GM12891 (cell line): ENCODE measurements around the gene AKR1D1.
"Not testable (repeated sequence)": the region's sequence is repeated elsewhere in the genome, so short reads cannot be mapped to it uniquely, and the experiment has no call there.

Experiments used
- DNase-seq: peaks from one replicate; pipeline ENCODE4 v3.0.0; 2011; ENCODE audit warnings: low spot score; ENCODE audit not compliant: insufficient read length
- FAIRE-seq: peaks from 2 replicates; lab custom pipeline; 2011; peaks lifted over from hg19 to GRCh38; lab: Jason Lieb, UNC
- PAX5 ChIP-seq: IDR thresholded peaks from 2 replicates; pipeline ENCODE4 v1.6.1; 2011; ENCODE audit warnings: low read length, moderate library complexity, mild to moderate bottlenecking; ENCODE audit not compliant: insufficient read depth, severe bottlenecking
- POLR2A ChIP-seq: IDR thresholded peaks from 2 replicates; pipeline ENCODE4 v1.6.1; 2011; ENCODE audit warnings: low read depth, low read length, control low read depth
- POLR2AphosphoS5 ChIP-seq: IDR thresholded peaks from 2 replicates; pipeline ENCODE4 v1.6.1; 2011; ENCODE audit warnings: low read depth, low read length, control low read depth
- POU2F2 ChIP-seq: IDR thresholded peaks from 2 replicates; pipeline ENCODE4 v1.6.1; 2011; ENCODE audit warnings: low read depth, mild to moderate bottlenecking, control low read depth, low read length, moderate library complexity
- SPI1 ChIP-seq: IDR thresholded peaks from 2 replicates; pipeline ENCODE4 v1.6.1; 2011; ENCODE audit warnings: low read depth, low read length, control low read depth
- TAF1 ChIP-seq: IDR thresholded peaks from 2 replicates; pipeline ENCODE4 v1.6.1; 2011; ENCODE audit warnings: low read depth, low read length, control low read depth

The AKR1D1 gene

DNA sequence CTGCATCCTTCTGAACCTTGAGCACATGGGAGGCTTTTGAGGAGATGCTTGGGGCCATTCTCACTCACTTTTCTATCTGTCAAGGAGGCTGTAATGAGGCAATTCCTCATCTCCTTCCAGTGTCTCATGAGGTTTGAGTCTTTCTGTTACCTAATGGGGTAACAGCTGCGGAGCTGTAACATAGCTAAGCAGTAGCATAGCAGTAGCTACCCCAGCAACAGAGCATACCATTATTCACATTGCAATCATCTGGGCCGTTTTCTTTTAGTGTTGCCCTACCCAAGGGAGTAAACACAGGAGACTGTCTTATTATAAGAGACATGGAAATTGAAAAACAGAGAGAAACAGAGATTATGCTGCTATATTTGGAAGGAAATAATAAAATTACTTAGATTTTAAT is 68.7 kb downstream of the AKR1D1 start:
- DNase-seq: no peak
- FAIRE-seq: no peak
- no peak for TF ChIP-seq POLR2A
- no peak for TF ChIP-seq POU2F2
- TF ChIP-seq TAF1: no peak
- TF ChIP-seq PAX5: no peak
- no peak for TF ChIP-seq SPI1
- TF ChIP-seq POLR2AphosphoS5: no peak

DNA sequence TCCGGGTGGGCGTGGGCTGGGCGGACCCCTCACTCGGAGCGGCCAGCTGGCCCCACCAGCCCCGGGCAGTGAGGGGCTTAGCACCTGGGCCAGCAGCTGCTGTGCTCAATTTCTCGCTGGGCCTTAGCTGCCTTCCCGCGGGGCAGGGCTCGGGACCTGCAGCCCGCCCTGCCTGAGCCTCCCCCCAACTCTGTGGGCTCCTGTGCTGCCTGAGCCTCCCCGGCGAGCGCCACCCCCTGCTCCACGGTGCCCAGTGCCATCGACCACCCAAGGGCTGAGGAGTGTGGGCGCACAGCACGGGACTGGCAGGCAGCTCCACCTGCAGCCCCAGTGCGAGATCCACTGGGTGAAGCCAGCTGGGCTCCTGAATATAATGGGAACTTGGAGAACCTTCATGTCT is 70.0 kb downstream of the AKR1D1 start:
- not testable (repeated sequence) for FAIRE-seq, DNase-seq

DNA sequence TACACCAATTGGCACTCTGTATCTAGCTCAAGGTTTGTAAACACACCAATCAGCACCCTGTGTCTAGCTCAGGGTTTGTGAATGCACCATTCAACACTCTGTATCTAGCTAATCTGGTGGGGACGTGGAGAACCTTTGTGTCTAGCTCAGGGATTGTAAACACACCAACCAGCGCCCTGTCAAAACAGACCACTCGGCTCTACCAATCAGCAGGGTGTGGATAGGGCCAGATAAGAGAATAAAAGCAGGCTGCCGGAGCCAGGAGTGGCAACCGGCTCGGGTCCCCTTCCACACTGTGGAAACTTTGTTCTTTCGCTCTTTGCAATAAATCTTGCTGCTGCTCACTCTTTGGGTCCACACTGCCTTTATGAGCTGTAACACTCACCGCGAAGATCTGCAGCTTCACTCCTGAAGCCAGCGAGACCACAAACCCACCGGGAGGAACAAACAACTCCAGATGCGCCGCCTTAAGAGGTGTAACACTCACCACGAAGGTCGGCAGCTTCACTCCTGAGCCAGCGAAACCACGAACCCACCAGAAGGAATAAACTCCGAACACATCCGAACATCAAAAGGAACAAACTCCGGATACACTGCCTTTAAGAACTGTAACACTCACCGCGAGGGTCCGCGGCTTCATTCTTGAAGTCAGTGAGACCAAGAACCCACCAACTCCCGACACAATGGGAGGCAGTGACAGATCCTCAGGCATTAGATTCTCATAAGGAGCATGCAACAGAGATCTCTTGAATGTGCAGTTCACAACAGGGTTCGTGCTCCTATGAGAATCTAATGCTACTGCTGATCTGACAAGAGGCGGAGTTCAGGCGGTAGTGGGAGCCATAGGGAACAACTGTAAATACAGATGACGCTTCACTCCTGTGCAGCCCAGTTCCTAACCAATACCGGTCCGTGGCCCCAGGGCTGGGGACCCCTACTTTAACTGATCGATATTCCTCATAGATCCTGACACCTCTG is 70.8 kb downstream of the AKR1D1 start:
- not testable (repeated sequence) for DNase-seq, FAIRE-seq

DNA sequence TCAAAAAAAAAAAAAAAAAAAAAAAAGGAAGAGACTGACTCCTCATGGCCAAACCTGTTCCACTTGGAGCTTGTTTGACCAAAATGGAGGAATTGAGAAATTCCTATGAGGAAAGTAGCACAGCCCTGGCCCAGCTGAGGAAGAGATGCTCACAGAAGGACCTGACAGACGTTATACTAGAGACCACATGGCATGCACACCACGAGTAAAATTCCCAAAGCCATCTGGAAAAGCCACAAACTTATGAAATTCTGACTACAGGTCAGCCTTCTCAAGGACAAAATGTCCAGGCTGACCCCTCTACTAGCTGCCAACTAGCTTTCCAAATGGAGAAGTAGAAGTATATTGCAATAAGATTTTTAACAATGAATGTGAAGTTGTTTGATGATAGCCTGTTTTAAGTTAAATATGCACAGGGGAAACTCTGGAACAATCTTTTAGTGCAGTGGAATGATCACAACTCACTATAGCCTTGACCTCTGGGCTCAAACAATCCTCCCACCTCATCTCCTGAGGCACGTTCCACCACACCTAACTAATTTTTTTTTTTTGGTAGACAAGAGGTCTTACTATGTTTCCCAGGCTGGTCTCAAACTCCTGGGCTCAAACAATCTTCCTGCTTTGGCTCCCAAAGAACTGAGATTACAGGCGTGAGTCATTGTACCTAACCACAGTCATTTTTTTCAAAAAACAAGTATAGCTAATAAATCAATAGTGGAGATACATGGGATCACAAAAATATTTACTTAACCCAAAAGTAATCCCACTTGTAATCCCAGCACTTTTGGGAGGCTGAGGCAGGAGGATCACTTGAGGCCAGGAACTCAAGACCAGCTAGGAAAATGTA is 75.7 kb downstream of the AKR1D1 start:
- TF ChIP-seq PAX5: no peak
- no peak for TF ChIP-seq TAF1
- no peak for TF ChIP-seq SPI1
- TF ChIP-seq POLR2A: no peak
- no peak for TF ChIP-seq POLR2AphosphoS5
- no peak for TF ChIP-seq POU2F2
- no peak for DNase-seq

DNA sequence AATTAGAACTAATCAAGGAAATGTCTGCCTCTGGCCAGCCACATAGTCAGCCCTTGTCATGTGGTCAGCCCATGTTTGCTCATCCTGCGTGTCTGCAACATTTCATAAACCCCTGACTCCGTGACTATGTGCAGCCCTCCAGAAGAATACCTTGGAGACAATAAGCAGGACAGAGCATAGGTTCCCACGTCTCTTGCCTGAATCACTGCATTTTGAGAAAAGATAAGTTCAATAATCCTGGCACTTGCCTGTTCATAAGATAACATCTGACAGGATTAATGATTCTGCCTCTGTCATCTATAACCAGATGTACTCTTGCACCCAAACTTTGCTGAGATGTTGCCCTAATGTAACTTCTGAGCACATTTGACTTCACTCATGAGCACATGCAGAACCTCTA is 78.4 kb downstream of the AKR1D1 start:
- TF ChIP-seq POLR2A (no peak), POU2F2 (no peak), TAF1 (no peak), PAX5 (no peak), POLR2AphosphoS5 (no peak), SPI1 (no peak)
- DNase-seq: no peak
- FAIRE-seq: no peak

More for the DNA sequence above, 75.7 kb downstream of the AKR1D1 start:
- FAIRE-seq: no peak

DNA sequence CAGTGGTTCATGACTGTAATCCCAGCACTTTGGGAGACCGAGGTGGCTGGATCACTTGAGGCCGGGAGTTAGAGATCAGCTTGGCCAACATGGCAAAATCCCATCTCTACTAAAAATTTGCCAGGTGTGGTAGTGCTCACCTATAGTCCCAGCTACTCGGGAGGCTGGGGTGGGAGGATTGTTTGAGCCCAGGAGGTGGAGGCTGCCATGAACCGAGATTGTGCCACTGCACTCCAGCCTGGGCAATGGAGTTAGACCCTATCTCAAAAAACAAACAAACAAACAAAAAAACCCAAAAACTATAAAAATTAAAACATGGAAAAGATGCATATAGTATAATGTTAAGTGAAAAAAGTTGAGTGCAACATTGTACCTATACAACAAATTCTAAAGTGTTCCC is 81.4 kb downstream of the AKR1D1 start:
- FAIRE-seq (no peak), DNase-seq (no peak)
- TF ChIP-seq POU2F2: no peak
- no peak for TF ChIP-seq POLR2AphosphoS5
- no peak for TF ChIP-seq SPI1
- TF ChIP-seq PAX5: no peak
- TF ChIP-seq TAF1: no peak
- TF ChIP-seq POLR2A: no peak

DNA sequence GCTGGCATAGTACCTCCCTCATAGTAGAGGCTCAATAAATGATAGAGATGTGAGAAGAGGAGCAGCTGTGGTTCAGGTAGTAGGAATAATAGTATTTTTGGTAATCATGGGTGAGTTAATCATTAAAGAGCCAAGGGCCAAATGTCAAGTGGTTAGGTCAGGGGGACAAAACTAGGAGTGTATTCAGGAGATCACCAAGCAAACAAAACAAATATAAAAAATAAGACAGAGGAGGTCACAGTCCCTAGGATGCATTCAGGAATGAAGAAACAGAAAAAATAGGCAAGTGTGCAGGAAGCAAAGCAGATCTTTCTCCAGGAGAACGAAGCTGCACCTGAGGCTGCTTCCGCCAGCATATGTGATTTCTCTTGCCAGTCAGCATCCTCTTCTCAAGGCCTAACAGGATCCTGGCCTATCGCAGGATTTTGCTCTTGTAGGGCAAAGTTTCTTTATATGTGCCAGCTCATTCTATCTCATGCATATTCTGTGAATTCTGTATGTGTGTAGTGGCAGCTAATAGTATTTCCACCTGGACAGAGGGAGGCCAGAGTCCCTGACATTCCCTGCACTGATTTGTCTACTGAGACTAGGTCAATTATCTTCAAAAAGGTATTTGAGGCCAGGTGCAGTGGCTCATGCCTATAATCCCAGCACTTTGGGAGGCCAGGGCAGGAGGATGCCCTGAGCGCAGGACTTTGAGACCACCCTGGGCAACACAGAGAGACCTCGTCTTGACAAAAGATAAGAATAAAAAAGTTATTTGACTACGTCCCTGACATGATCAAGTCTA is 82.7 kb downstream of the AKR1D1 start:
- DNase-seq (no peak), FAIRE-seq (no peak)
- TF ChIP-seq POLR2AphosphoS5: no peak

DNA sequence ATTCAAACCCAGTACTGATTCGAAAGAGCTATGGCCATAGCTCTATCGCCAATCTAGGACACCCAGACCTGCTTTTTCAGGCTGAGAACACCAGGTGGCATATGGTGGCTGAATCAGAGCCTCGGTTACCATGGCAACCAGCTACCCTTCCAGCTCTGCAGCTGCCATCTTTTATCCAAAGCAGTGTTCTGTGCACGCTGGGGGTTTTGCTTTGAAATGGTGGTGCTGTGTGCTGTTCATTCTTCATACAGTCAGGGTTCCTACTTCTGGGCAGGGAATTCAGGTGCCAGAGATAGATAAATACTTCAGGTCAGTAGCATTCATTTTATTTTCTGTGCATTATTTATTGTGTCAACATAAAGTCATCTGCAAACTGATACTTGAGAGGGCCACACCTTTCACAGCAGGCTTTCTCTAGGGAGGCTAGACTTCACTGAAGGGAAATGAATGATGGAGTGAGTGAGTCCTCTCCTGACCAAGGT is 85.4 kb downstream of the AKR1D1 start:
- FAIRE-seq (peak; percentile 99), DNase-seq (peak; percentile 63)
- no peak for TF ChIP-seq POLR2AphosphoS5
- TF ChIP-seq POU2F2: no peak
- TF ChIP-seq TAF1: no peak
- no peak for TF ChIP-seq PAX5
- TF ChIP-seq POLR2A: no peak
- no peak for TF ChIP-seq SPI1

DNA sequence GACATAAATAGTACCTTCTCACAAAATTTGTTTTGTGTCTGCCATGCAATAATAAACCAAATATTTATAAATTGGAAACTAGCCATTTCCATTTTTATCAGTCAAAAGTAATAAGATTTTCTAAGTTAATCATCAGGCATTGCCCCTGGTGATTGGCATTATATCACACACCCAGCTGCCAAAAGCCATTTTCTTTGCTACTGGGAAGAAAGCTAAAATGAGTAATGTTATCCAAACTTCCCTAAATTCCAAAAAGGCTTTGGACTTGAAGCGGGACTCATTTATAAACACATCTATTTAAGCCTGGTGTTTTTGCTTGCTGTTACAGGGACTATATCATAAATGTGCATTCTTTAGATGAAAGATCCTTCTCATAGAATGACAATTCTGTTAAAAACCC is 86.0 kb downstream of the AKR1D1 start:
- FAIRE-seq: no peak
- no peak for DNase-seq
- TF ChIP-seq POLR2AphosphoS5: no peak
- TF ChIP-seq TAF1: no peak
- TF ChIP-seq PAX5: no peak
- TF ChIP-seq POU2F2: no peak
- no peak for TF ChIP-seq SPI1
- no peak for TF ChIP-seq POLR2A

DNA sequence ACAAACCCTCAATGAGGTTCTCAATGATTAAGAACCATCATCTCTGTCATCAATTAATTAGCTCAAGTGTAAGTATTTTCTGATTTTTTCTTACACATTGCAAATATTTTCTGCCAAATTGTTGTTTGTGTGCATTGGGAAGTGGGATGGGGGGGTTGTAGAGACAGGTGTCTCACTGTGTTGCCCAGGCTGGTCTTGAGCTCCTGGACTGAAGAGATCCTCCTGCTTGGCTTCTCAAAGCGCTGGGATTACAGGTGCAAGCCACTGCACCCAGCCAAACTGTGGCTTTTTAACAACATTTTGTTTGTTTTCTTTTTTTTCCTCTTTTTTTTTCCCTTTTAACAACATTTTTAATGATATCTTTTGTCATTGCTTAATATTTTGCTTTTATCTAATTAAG is 87.5 kb downstream of the AKR1D1 start:
- DNase-seq (no peak), FAIRE-seq (no peak)
- TF ChIP-seq POLR2AphosphoS5 (no peak), POLR2A (no peak), PAX5 (no peak), TAF1 (no peak), SPI1 (no peak), POU2F2 (no peak)
